Activated B cell treated with CpG ODN at 0.5 μM for 24 hours (primary cell): Measurements from ENCODE around the gene OR52I2. TPM values are rescaled to one million over a fixed set of nuclear protein-coding genes. Genes with fewer than 3 reads are reported as not detected.

ENCODE experiments used
- ATAC-seq: fragments of 200-7000 bp; cut with Tn5 transposase; one replicate; pipeline ENCODE4 v1.10.0; 2021; ENCODE audit warnings: low read depth, mild to moderate bottlenecking, moderate library complexity
- CTCF ChIA-PET: fragments of 350-600 bp; sonication (Branson Sonifier 250); formaldehyde crosslinking; loops from one replicate; lab custom pipeline; 2021; ENCODE audit warnings: antibody characterized with exemption; lab: Charles Lee
- POLR2A ChIA-PET: fragments of 350-600 bp; sonication (Branson Sonifier 250); formaldehyde crosslinking; loops from one replicate; lab custom pipeline; 2021; ENCODE audit warnings: antibody characterized with exemption; lab: Charles Lee
- DNase-seq: peaks from one replicate; pipeline ENCODE4 v3.0.0; 2022
- H3K27ac Mint-ChIP-seq: one replicate; pipeline ENCODE4 v1.8.0; 2020; ENCODE audit warnings: mixed read lengths
- H3K27me3 Mint-ChIP-seq: one replicate; pipeline ENCODE4 v1.8.0; 2021; ENCODE audit warnings: mixed read lengths
- H3K36me3 Mint-ChIP-seq: one replicate; pipeline ENCODE4 v1.8.0; 2021; ENCODE audit warnings: low read depth, mixed read lengths
- H3K4me1 Mint-ChIP-seq: one replicate; pipeline ENCODE4 v1.8.0; 2021; ENCODE audit warnings: mixed read lengths
- H3K4me3 Mint-ChIP-seq: one replicate; pipeline ENCODE4 v1.8.0; 2020; ENCODE audit warnings: mild to moderate bottlenecking, mixed read lengths
- H3K9me3 Mint-ChIP-seq: one replicate; pipeline ENCODE4 v1.8.0; 2020; ENCODE audit warnings: mixed read lengths
- intact Hi-C: fragments of 100-400 bp; cut with micrococcal nuclease; formaldehyde crosslinking; loops from one replicate; pipeline ENCODE4 v1.15.1; 2024
- total RNA-seq: library from RNA; stranded (reverse); gene quantifications from 2 replicates; pipeline ENCODE4 v1.2.3, GENCODE V29; 2022
- TF ChIP-seq, protein P1 (sequence below): fragments of 200-600 bp; IDR thresholded peaks from one replicate; pipeline ENCODE4 v1.8.0; 2022; ENCODE audit warnings: antibody characterized with exemption, mild to moderate bottlenecking

Gene OR52I2
- total RNA-seq, 1 donor from 2014 or later, result not detected

DNA sequence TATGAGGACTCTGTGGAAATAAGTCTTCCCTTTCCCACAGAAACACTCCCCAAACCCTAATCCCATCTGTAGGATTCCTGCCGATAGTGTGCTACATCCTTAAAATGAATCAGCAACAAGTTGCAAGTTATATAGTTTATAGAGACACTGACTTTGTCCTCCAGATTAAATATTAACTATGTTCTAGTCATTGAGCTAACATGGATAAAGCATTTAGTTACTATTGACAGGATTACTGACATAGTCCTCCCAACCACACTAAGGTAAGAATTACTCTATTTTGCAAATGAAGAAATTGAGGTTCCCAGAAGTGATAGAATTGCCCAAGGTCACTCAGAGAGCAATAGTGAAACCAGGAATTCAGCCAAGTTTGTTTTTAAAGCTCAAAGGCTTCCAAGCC, 34.7 kb upstream of the OR52I2 start:
- TF ChIP-seq, protein P1, sequence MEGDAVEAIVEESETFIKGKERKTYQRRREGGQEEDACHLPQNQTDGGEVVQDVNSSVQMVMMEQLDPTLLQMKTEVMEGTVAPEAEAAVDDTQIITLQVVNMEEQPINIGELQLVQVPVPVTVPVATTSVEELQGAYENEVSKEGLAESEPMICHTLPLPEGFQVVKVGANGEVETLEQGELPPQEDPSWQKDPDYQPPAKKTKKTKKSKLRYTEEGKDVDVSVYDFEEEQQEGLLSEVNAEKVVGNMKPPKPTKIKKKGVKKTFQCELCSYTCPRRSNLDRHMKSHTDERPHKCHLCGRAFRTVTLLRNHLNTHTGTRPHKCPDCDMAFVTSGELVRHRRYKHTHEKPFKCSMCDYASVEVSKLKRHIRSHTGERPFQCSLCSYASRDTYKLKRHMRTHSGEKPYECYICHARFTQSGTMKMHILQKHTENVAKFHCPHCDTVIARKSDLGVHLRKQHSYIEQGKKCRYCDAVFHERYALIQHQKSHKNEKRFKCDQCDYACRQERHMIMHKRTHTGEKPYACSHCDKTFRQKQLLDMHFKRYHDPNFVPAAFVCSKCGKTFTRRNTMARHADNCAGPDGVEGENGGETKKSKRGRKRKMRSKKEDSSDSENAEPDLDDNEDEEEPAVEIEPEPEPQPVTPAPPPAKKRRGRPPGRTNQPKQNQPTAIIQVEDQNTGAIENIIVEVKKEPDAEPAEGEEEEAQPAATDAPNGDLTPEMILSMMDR, result no peak
- Mint-ChIP-seq H3K36me3 (no peaks in the 10 kb centered on the region), H3K27ac (no peak overlapping the region), H3K9me3 (no peaks in the 10 kb centered on the region), H3K4me1 (no peaks in the 10 kb centered on the region), H3K4me3 (no peak overlapping the region), H3K27me3 (peaks cover 6% of the 10 kb centered on the region)
- ChIA-PET POLR2A (no interaction called here), CTCF (interaction anchor here (1.0 kb wide), 1 partner anchor 365 kb away, joined by 3 read pairs; no protein-coding TSS in a partner anchor)
- no peak for DNase-seq
- intact Hi-C loops, result no loop called here
- no peak for ATAC-seq

DNA sequence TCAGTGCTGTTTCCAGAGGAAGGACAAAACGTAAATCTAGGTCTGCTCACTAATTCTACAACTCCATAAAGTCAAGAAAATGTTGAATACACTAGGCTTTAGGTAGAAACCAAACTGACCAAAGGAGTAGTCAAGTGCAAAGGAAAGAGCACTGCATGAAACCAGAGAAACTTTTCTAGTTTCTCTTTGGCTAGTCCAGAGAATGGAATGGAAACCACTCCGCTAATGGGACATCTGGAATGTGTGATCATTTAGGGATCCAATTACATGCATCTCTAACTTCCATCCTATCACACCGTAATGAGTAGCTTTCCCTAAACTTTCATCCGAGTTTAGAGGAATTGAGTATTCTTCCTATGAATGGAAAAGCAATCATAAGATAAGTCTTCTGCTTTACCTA, 34.1 kb upstream of the OR52I2 start:
- Mint-ChIP-seq H3K9me3 (no peaks in the 10 kb centered on the region), H3K4me1 (no peaks in the 10 kb centered on the region)
- intact Hi-C loops, result no loop called here

GRCh38 chr11:4551346-4551979, 30.1 kb upstream of the OR52I2 start:
- intact Hi-C loops, result no loop called here

More for the DNA sequence above, 34.1 kb upstream of the OR52I2 start:
- no peak overlapping the region for H3K27ac Mint-ChIP-seq
- peaks cover 6% of the 10 kb centered on the region for H3K27me3 Mint-ChIP-seq
- TF ChIP-seq, protein P1, result no peak
- ChIA-PET CTCF (no interaction called here), POLR2A (no interaction called here)
- DNase-seq (no peak), ATAC-seq (no peak)
- no peaks in the 10 kb centered on the region for H3K36me3 Mint-ChIP-seq
- no peak overlapping the region for H3K4me3 Mint-ChIP-seq

GRCh38 chr11:4559527-4560440, 21.8 kb upstream of the OR52I2 start:
- Mint-ChIP-seq H3K36me3 (no peaks in the 10 kb centered on the region), H3K27me3 (peaks cover 21% of the 10 kb centered on the region), H3K27ac (no peak overlapping the region), H3K9me3 (peaks cover 8% of the 10 kb centered on the region), H3K4me3 (no peak overlapping the region), H3K4me1 (no peaks in the 10 kb centered on the region)
- POLR2A ChIA-PET, result no interaction called here
- CTCF ChIA-PET, result no interaction called here
- intact Hi-C loops, result no loop called here
- DNase-seq (no peak), ATAC-seq (no peak)
- TF ChIP-seq, protein P1, result no peak

More at GRCh38 chr11:4551346-4551979, 30.1 kb upstream of the OR52I2 start:
- Mint-ChIP-seq H3K36me3 (no peaks in the 10 kb centered on the region), H3K9me3 (no peaks in the 10 kb centered on the region), H3K27ac (no peak overlapping the region), H3K4me3 (no peak overlapping the region), H3K4me1 (no peaks in the 10 kb centered on the region), H3K27me3 (peaks cover 18% of the 10 kb centered on the region)
- ChIA-PET POLR2A (no interaction called here), CTCF (interaction anchor here (1.1 kb wide), 2 partner anchors 10 to 363 kb away, joined by 3 read pairs; no protein-coding TSS in a partner anchor)
- DNase-seq, result no peak
- no peak for ATAC-seq
- TF ChIP-seq, protein P1, result no peak

GRCh38 chr11:4560467-4560866, 21.1 kb upstream of the OR52I2 start:
- Mint-ChIP-seq H3K4me3 (no peak overlapping the region), H3K27ac (no peak overlapping the region), H3K36me3 (no peaks in the 10 kb centered on the region), H3K27me3 (peaks cover 22% of the 10 kb centered on the region), H3K9me3 (peaks cover 8% of the 10 kb centered on the region), H3K4me1 (no peaks in the 10 kb centered on the region)
- ChIA-PET CTCF (no interaction called here), POLR2A (no interaction called here)
- intact Hi-C loops, result no loop called here
- ATAC-seq, result no peak
- TF ChIP-seq, protein P1, result no peak
- no peak for DNase-seq
